Measurements from ENCODE around the gene COL27A1. TPM values are rescaled to one million over a fixed set of nuclear protein-coding genes. Genes with fewer than 3 reads are reported as not detected.

The COL27A1 gene
- total and polyA plus RNA-seq, 9 of the 15 experiments (the other 6 are each of a cell fraction or from before 2014, with no cell fraction given): 0.07 TPM; not detected in 8

- H3K79me2 ChIP-seq (ENCODE audit: control insufficient read depth, insufficient read depth, low read length): no peaks in the 10 kb centered on the region
- intact Hi-C loops (cut with micrococcal nuclease) (no loop called here), in situ Hi-C loops (cut with MboI) (loop anchor here (10.0 kb wide), 3 partner anchors 127 to 597 kb away; partner anchors contain the start of gene COL27A1)
- no peaks in the 10 kb centered on the region for H3K9me3 ChIP-seq (replicated peaks; ENCODE audit: control insufficient read depth, insufficient read depth, low read depth, low read length)
- BruUV-seq (replicated peaks): no TSS peak
- peaks cover 0 to 4% of the 10 kb centered on the region in 2 experiments; a peak in 2 of 5 replicates for H3K4me1 ChIP-seq (replicated peaks in 1 of 2; ENCODE audit: control insufficient read depth in 2 of 2, insufficient read depth in 2 of 2, low read length in 2 of 2)
- 0% methylated on average over 3 of the region's 10 CpGs for WGBS (ENCODE audit: insufficient coverage, low coverage, missing lambda C conversion rate)
- H3K36me3 ChIP-seq (ENCODE audit: control insufficient read depth, insufficient read depth, low read length): no peaks in the 10 kb centered on the region
- peaks cover 13% of the 10 kb centered on the region for H4K20me1 ChIP-seq (replicated peaks; ENCODE audit: control insufficient read depth, insufficient read depth, low read length)
- CTCF ChIA-PET (ENCODE audit: low intra/inter-chr PET ratio): no interaction called here
- POLR2A ChIA-PET: no interaction called here
- no peak for FAIRE-seq
- TF ChIP-seq RFX1 (IDR thresholded peaks at IDR 0.05): 0 out of 2 replicates have a peak, but pooled peaks have one; percentile 9
- TF ChIP-seq RNF219 (CRISPR knock-in tag; IDR thresholded peaks at IDR 0.05): no peak
- no peak for TF ChIP-seq ZNF121 (CRISPR knock-in tag; conservative IDR thresholded peaks at IDR 0.05)
- H2AFZ ChIP-seq (ENCODE audit: low read depth, low read length): no peak overlapping the region
- no peak for DNase-seq (ENCODE audit: extremely low read depth in 1 of 4, low spot score in 3 of 4)
- no peak for ATAC-seq
- H3K9ac ChIP-seq (ENCODE audit: insufficient read depth in 1 of 2, low read depth in 2 of 2, low read length in 2 of 2): no peak overlapping the region
- H3K9me1 ChIP-seq (ENCODE audit: control insufficient read depth, insufficient read depth, low read length): no peaks in the 10 kb centered on the region
- peaks cover 15 to 61% of the 10 kb centered on the region in 2 experiments for H3K27me3 ChIP-seq (ENCODE audit: control insufficient read depth in 2 of 2, insufficient read depth in 2 of 2, low read length in 2 of 2)
- no peak overlapping the region for H3K27ac ChIP-seq (ENCODE audit: extremely low read depth, low read depth, low read length)
- H3K4me3 ChIP-seq: no peak overlapping the region
- no peak overlapping the region for H3K4me2 ChIP-seq (ENCODE audit: insufficient read depth, low read length)
Observed at GRCh38 chr9:114282104-114282485, 126.8 kb downstream of the COL27A1 start.

GRCh38 chr9:114282507-114282906 is 127.2 kb downstream of the COL27A1 start:
- Histone ChIP-seq H3K27ac (ENCODE audit: extremely low read depth, low read depth, low read length) (no peak overlapping the region), H3K9me1 (ENCODE audit: control insufficient read depth, insufficient read depth, low read length) (no peaks in the 10 kb centered on the region), H3K9ac (ENCODE audit: insufficient read depth in 1 of 2, low read depth in 2 of 2, low read length in 2 of 2) (no peak overlapping the region), H3K27me3 (ENCODE audit: control insufficient read depth in 2 of 2, insufficient read depth in 2 of 2, low read length in 2 of 2) (peaks cover 15 to 61% of the 10 kb centered on the region in 2 experiments), H3K4me1 (replicated peaks in 1 of 2; ENCODE audit: control insufficient read depth in 2 of 2, insufficient read depth in 2 of 2, low read length in 2 of 2) (peaks cover 0 to 4% of the 10 kb centered on the region in 2 experiments; a peak in 2 of 5 replicates), H2AFZ (ENCODE audit: low read depth, low read length) (no peak overlapping the region), H3K79me2 (ENCODE audit: control insufficient read depth, insufficient read depth, low read length) (no peaks in the 10 kb centered on the region), H4K20me1 (replicated peaks; ENCODE audit: control insufficient read depth, insufficient read depth, low read length) (peaks cover 12% of the 10 kb centered on the region; the same call in 1 of the 2 replicates), H3K36me3 (ENCODE audit: control insufficient read depth, insufficient read depth, low read length) (no peaks in the 10 kb centered on the region), H3K9me3 (replicated peaks; ENCODE audit: control insufficient read depth, insufficient read depth, low read depth, low read length) (no peaks in the 10 kb centered on the region), H3K4me3 (no peak overlapping the region), H3K4me2 (ENCODE audit: insufficient read depth, low read length) (no peak overlapping the region)
- ChIA-PET POLR2A (interaction anchor here (0.8 kb wide), 1 partner anchor 66 kb away, joined by 3 read pairs; no protein-coding TSS in a partner anchor), CTCF (ENCODE audit: low intra/inter-chr PET ratio) (no interaction called here)
- ATAC-seq (no peak), DNase-seq (ENCODE audit: extremely low read depth in 1 of 4, low spot score in 3 of 4) (no peak), FAIRE-seq (no peak)
- in situ Hi-C loops (cut with MboI): loop anchor here (10.0 kb wide), 3 partner anchors 128 to 598 kb away; partner anchors contain the start of gene COL27A1
- BruUV-seq (replicated peaks): no TSS peak
- WGBS (ENCODE audit: insufficient coverage, low coverage, missing lambda C conversion rate): 2% methylated on average over 6 of the region's 6 CpGs
- TF ChIP-seq NCOA2 (IDR thresholded peaks at IDR 0.05; ENCODE audit: partially characterized antibody in 2 of 2) (no peak), PURB (CRISPR knock-in tag; IDR thresholded peaks at IDR 0.05; ENCODE audit: low read depth) (no peak), MXI1 (IDR thresholded peaks at IDR 0.05; ENCODE audit: low read depth, low read length) (no peak), WHSC1 (IDR thresholded peaks at IDR 0.05; ENCODE audit: low read length) (no peak), NUFIP1 (IDR thresholded peaks at IDR 0.05; ENCODE audit: partially characterized antibody) (no peak)
- intact Hi-C loops (cut with micrococcal nuclease): no loop called here

Data from K562 (cell line).